ENCODE measurements around the gene EFCAB7.
A peak's percentile ranks its signal among the peaks of the same experiment; 100 is the strongest.

Gene EFCAB7

DNA sequence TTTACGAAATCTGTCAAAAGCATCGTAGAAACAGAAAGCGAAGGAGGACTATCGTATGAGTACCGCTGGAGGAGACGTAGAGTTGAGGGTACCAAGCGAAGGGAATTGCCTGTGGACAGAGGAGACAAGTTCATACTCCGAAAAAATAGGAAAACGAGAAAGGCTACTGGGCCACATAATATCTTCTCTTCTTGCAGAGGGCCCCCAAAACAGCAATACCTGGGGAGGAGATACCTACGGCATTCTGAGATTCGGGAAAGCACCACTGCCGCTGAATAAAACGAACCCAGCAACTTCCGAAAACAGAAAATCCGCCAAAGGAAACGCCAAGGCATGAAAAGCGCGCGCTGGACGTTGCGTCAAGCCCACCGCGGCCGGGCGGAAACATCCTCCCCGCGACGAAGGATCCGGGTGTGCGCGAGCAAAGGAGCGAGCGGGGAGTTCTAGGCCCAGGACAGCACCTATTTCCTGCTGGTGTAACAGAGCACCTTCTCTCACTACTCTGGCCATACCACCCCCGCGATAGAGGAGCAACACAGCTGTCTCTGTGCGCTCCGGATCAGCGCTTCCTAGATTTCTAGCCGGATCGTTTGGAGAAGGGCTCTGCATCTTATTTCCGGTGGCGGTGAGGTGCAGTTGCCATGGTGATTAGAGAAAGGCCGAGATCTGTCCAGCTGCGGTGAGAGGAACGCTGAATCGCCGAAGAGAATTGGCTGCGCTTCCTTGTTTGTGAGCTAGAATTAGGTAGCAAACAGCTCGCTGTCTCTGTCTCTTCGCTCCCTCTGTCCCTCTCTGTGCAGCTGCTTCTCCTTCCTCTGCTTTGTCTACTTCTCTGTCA is at the start of gene EFCAB7, which contains the start of gene ITGB3BP:
Gene EFCAB7 (plus strand): TSS at position 635 of the 838 bp plus-strand sequence. CDS start 2,048 bp downstream, outside the sequence.
Gene ITGB3BP (minus strand): TSS at position 335 of the 838 bp plus-strand sequence. CDS start 92 bp downstream, at position 243.
- peak; percentile 69 to 73 for DNase-seq (ENCODE audit: low read depth in 2 of 2)

- DNase-seq (ENCODE audit: low read depth in 2 of 2), result no peak
Measured at GRCh38 chr1:63475761-63476160, 47.6 kb upstream of the EFCAB7 start.

DNA sequence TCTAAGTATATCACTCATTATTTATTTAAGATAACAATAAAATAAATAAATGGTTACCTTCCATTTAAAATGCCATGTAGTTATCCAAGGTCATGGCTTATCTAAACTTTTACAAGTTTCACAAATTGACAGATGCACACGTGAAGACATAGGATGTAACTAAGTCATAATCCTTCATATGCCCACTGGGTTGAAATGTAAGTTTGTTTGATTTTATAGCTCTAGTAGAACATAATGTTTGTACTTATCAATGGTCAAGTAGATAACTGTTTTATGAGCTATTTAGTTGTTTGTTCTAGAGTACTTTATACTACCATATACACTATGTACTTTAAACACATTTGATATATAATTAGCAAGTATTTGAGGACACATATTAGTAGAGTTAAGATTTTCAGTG is 43.3 kb upstream of the EFCAB7 start:
- no peak for DNase-seq (ENCODE audit: low read depth in 2 of 2)

DNA sequence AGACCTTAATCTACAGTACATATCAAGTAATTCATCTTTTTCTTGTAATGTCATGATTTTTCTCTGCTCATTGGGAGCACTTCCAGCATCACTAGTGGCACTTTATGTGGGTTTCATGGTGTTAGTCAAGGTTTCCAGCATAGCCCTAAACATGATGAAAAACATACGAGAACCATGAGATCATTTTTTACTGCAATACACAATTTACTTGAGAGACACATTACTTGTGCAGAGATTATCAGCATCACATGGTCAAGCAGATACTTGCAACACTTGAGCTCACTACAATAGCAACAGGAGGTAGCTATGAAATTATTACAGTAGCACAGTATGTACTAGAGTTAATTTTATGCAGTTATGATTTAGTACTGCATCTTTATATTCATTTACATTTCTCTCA is 36.7 kb upstream of the EFCAB7 start:
- DNase-seq (ENCODE audit: low read depth in 2 of 2), result no peak

DNA sequence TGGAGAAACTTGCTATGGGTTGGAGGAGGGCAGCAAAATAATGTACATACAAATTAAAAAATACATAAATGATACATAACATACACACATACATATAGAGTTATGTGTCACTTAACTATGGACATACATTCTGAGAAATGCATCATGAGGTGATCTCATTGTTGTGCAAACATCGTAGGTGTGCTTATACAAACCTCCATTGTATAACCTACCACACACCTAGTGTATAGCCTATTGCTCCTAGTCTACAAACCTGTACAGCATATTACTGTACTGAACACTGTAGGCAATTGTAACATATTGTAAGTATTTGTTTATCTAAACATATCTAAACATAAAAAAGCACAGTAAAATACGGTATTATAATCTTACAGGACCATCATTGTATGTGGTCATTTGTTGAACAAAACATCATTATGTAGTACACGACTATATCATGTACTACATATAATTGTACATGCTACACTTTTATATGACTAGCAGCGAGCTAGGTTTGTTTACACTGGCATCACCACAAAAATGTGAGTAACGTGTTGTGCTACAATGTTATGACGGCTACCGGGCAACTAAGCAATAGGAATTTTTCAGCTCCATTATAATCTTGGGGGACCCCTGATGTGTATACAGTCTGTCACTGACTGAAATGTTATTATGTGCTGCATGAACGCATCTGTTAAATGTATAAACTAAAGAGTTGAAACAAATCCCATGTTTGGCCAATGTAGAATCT is 35.8 kb upstream of the EFCAB7 start:
- DNase-seq (ENCODE audit: low read depth in 2 of 2), result no peak

- no peak for DNase-seq (ENCODE audit: low read depth in 2 of 2)
Measured at GRCh38 chr1:63497577-63497976, 25.7 kb upstream of the EFCAB7 start.

- no peak for DNase-seq (ENCODE audit: low read depth in 2 of 2)
Measured at GRCh38 chr1:63498106-63498505, 25.2 kb upstream of the EFCAB7 start.

DNA sequence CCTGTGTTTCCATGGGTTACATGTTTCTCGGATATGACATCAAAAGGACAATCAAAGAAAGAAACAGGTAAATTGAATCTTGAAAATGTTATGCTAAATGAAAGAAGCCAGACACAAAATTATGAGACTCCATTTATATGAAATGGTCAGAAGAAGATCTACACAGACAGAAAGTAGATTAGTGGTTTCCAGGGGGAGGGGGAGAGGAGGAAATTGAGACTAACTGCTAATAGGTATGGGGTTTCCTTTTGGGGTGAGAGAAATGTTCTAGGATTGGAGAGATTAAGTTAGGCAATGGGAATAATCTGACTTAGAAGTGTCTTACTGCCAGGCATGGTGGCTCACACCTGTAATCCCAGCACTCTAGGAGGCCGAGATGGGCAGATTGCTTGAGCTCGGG is 22.1 kb upstream of the EFCAB7 start:
- no peak for DNase-seq (ENCODE audit: low read depth in 2 of 2)

DNA sequence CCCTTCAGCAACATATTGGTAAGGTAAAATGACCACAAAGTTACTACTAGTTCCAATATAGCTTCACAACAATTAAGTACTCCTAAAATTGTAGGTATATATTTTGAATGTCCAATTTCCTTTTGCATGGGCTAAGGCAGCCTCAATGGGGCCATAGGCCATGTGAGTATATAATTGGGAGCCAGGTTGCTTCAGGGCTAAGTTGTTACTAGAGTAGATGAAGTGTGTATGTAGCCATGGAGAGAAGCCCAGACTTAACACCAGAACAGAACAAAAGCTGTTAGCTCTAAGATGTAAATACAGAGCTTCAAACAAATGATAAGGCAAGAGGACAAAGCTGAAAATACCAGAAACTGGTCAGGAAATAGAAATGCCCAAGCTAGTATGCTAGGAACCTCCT is 16.5 kb upstream of the EFCAB7 start:
- no peak for DNase-seq (ENCODE audit: low read depth in 2 of 2)

DNA sequence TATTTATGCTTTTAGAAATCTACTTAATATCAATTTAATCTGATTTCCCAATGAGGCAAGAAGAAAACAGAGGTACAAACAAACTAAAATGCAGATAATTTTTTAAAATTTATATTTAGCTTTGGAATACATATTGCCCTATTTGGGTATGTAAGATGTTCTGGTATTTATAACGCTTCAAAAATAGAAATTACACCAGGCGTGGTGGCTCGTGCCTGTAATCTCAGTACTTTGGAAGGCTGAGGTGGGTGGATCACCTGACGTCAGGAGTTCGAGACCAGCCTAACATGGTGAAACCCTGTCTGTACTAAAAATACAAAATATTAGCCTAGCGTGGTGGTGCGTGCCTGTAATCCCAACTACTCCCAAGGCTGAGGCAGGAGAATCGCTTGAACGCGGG is 13.6 kb upstream of the EFCAB7 start:
- no peak for DNase-seq (ENCODE audit: low read depth in 2 of 2)

GRCh38 chr1:63512584-63512983 is 10.7 kb upstream of the EFCAB7 start:
- DNase-seq (ENCODE audit: low read depth in 2 of 2), result no peak

- DNase-seq (ENCODE audit: low read depth in 2 of 2), result no peak
Measured at GRCh38 chr1:63516629-63517028, 6.7 kb upstream of the EFCAB7 start.

- no peak for DNase-seq (ENCODE audit: low read depth in 2 of 2)
Measured at GRCh38 chr1:63523738-63524137, 413 bp downstream of the EFCAB7 start.

GRCh38 chr1:63524201-63524600 is 876 bp downstream of the EFCAB7 start:
- DNase-seq (ENCODE audit: low read depth in 2 of 2), result no peak

GRCh38 chr1:63532727-63533126 is 9.4 kb downstream of the EFCAB7 start:
- DNase-seq (ENCODE audit: low read depth in 2 of 2), result no peak

DNA sequence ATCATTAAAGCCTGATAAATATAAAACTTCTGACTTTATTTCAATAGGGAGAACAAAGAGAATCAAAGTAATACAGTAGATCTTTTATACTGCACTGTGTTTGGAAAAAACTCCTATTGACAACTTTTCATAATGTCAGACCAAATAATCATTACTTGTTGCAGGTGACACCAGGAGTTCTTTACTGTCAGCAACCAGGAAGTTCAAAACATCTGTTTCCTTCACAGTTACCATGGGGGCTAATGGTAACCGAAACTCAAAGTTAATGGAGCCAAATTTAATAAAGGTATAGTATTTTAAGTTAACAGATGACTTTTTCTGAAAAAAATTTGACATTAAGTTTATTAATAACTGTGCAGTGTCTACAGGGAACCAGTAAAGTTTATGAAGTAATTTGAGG is 10.6 kb downstream of the EFCAB7 start:
- DNase-seq (ENCODE audit: low read depth in 2 of 2), result no peak

DNA sequence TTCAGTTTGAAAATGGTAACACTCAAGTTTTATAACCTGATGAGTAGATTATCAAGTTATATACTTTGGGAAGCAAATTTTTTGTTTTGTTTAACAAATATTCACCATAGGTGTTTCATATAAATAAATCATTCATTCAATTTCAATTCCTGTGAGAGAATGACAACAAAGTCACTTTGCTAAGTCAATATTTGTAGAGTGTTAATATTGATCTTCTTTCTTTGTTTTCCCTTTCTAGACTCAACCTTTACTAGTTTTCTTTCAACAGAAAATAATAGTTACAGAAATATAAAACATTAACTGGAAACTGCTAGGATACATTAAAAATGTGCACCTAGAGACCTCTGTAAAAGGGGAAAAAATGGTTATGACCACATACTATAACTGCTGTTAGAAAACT is 11.1 kb downstream of the EFCAB7 start:
- no peak for DNase-seq (ENCODE audit: low read depth in 2 of 2)

GRCh38 chr1:63537006-63537405 is 13.7 kb downstream of the EFCAB7 start:
- no peak for DNase-seq (ENCODE audit: low read depth in 2 of 2)

- no peak for DNase-seq (ENCODE audit: low read depth in 2 of 2)
Measured at GRCh38 chr1:63537940-63538339, 14.6 kb downstream of the EFCAB7 start.

- no peak for DNase-seq (ENCODE audit: low read depth in 2 of 2)
Measured at GRCh38 chr1:63545780-63546179, 22.5 kb downstream of the EFCAB7 start.

DNA sequence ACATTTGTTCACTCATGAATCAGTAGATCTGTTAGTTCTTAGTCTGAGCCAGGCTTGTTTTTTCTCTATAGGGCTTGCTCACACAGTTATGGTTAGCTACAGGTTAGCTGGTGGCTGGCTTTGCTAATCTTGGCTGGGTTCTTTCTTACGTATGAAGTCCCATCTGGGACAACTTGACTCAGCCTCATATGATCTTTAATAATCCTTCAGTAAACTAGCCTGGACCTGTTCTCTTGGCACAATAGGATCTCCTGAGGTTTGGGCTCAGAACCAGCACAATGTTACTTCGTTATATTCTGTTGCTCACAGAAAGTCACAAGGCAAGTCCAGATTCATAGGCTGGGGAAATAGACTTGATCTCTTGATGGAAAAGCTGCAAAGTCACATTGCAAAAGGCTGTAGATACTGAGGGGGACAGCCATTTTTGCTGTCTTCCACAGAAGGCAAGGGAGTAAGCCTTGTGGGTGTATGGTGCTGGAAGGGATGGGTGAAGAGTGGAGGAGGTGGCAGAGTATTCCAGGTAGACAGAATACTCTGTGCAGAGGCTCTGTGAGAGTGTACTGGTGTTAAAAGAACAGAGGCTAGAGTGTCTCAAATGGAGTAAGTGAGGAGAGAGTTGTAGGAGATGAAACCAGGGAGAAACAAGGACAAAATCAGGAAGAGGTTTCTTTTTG is 24.4 kb downstream of the EFCAB7 start:
- DNase-seq (ENCODE audit: low read depth in 2 of 2), result no peak

- no peak for DNase-seq (ENCODE audit: low read depth in 2 of 2)
Measured at GRCh38 chr1:63548303-63548702, 25.0 kb downstream of the EFCAB7 start.
